GM23338 (cell line): ENCODE measurements around the gene UQCRH. TPM values are rescaled to one million over a fixed set of nuclear protein-coding genes. Genes with fewer than 3 reads are reported as not detected.

Source experiments
- ATAC-seq: fragments of 200-7000 bp; cut with Tn5 transposase; 3 replicates; pipeline ENCODE4 v1.9.1; 2020
- DNase-seq: peaks from one replicate; pipeline ENCODE4 v3.0.0-alpha.2; 2015; ENCODE audit warnings: low spot score
- H2AFZ ChIP-seq: fragments of 200-600 bp; sonication (generic); 2 replicates; pipeline ENCODE4 v1.8.0; 2016; ENCODE audit warnings: antibody characterized with exemption, mild to moderate bottlenecking, moderate library complexity
- H3F3A ChIP-seq: fragments of 200-600 bp; sonication (generic); replicated peaks from 2 replicates; pipeline ENCODE4 v1.8.0; 2017; ENCODE audit warnings: antibody characterized with exemption, mixed run types, low read depth
- H3K27ac ChIP-seq: fragments of 200-600 bp; sonication (generic); 2 replicates; pipeline ENCODE4 v1.6.1; 2016; ENCODE audit warnings: low read depth
- H3K27me3 ChIP-seq: fragments of 200-600 bp; sonication (generic); 2 replicates; pipeline ENCODE4 v1.8.0; 2016; ENCODE audit warnings: mild to moderate bottlenecking, mixed run types, moderate library complexity; ENCODE audit not compliant: insufficient read depth
- H3K36me3 ChIP-seq: fragments of 200-600 bp; sonication (generic); 2 replicates; pipeline ENCODE4 v1.8.0; 2016; ENCODE audit warnings: mild to moderate bottlenecking; ENCODE audit not compliant: insufficient read depth
- H3K4me1 ChIP-seq: fragments of 200-600 bp; sonication (generic); 2 replicates; pipeline ENCODE4 v1.8.0; 2016; ENCODE audit warnings: mild to moderate bottlenecking, moderate library complexity; ENCODE audit not compliant: insufficient read depth
- H3K4me2 ChIP-seq: fragments of 200-600 bp; sonication (generic); 2 replicates; pipeline ENCODE4 v1.7.1; 2017; ENCODE audit warnings: mixed run types
- H3K4me3 ChIP-seq: fragments of 200-600 bp; sonication (generic); 2 replicates; pipeline ENCODE4 v1.6.1; 2016; ENCODE audit warnings: mixed run types
- H3K79me2 ChIP-seq: fragments of 200-600 bp; sonication (generic); replicated peaks from 2 replicates; pipeline ENCODE4 v1.8.0; 2017; ENCODE audit warnings: mild to moderate bottlenecking; ENCODE audit not compliant: insufficient read depth
- H3K9me2 ChIP-seq: fragments of 200-600 bp; sonication (generic); 2 replicates; pipeline ENCODE4 v1.8.0; 2017; ENCODE audit not compliant: insufficient read depth
- H4K20me1 ChIP-seq: fragments of 200-600 bp; sonication (generic); replicated peaks from 2 replicates; pipeline ENCODE4 v1.8.0; 2017; ENCODE audit warnings: mild to moderate bottlenecking; ENCODE audit not compliant: insufficient read depth
- H3K27ac Mint-ChIP-seq: 2 replicates; pipeline ENCODE4 v1.8.0; 2020; ENCODE audit warnings: inconsistent platforms, mild to moderate bottlenecking, moderate library complexity, mixed read lengths
- H3K27me3 Mint-ChIP-seq: 3 replicates; pipeline ENCODE4 v1.8.0; 2022; ENCODE audit warnings: low read depth, mild to moderate bottlenecking, moderate library complexity, mixed read lengths, inconsistent platforms; ENCODE audit not compliant: insufficient read depth, poor library complexity
- H3K36me3 Mint-ChIP-seq: 3 replicates; pipeline ENCODE4 v1.8.0; 2021; ENCODE audit warnings: low read depth, mild to moderate bottlenecking, inconsistent platforms, moderate library complexity, mixed read lengths
- H3K4me1 Mint-ChIP-seq: 3 replicates; pipeline ENCODE4 v1.8.0; 2020; ENCODE audit warnings: mild to moderate bottlenecking, inconsistent platforms, mixed read lengths
- H3K4me3 Mint-ChIP-seq: 3 replicates; pipeline ENCODE4 v1.8.0; 2021; ENCODE audit warnings: moderate library complexity, mild to moderate bottlenecking, inconsistent platforms, mixed read lengths
- H3K9me3 Mint-ChIP-seq: 3 replicates; pipeline ENCODE4 v1.8.0; 2020; ENCODE audit warnings: moderate library complexity, mild to moderate bottlenecking, inconsistent platforms, mixed read lengths
- CTCF ChIP-seq, 2 experiments: fragments of 200-600 bp in 1 of 2; sonication (generic) in 1 of 2; conservative IDR thresholded peaks; 2 replicates each; pipeline versions ENCODE4 v1.5.1 to v1.6.1; 2016 to 2017; ENCODE audit warnings: antibody characterized with exemption in 2 of 2, low read depth in 2 of 2, mild to moderate bottlenecking in 2 of 2, moderate library complexity in 1 of 2
- JUNB ChIP-seq: IDR thresholded peaks from one replicate; pipeline ENCODE4 v1.6.1; 2016; ENCODE audit warnings: antibody characterized with exemption; ENCODE audit not compliant: unreplicated experiment
- NANOG ChIP-seq: IDR thresholded peaks from 2 replicates; pipeline ENCODE4 v1.6.1; 2016; ENCODE audit warnings: antibody characterized with exemption, borderline replicate concordance
- POLR2AphosphoS5 ChIP-seq: IDR thresholded peaks from 2 replicates; pipeline ENCODE4 v1.6.1; 2016; ENCODE audit warnings: antibody characterized with exemption, low read depth
- REST ChIP-seq: IDR thresholded peaks from one replicate; pipeline ENCODE4 v1.6.1; 2018; ENCODE audit warnings: antibody characterized with exemption; ENCODE audit not compliant: unreplicated experiment
- STAT1 ChIP-seq: IDR thresholded peaks from one replicate; pipeline ENCODE4 v1.6.1; 2016; ENCODE audit warnings: antibody characterized with exemption; ENCODE audit not compliant: unreplicated experiment
- ZNF114 ChIP-seq: fragments of 250-450 bp; sonication (Bioruptor Pico); IDR thresholded peaks from 2 replicates; pipeline ENCODE4 v1.5.0; 2020; ENCODE audit warnings: mild to moderate bottlenecking, moderate library complexity
- ZNF331 ChIP-seq: fragments of 250-450 bp; sonication (Bioruptor Pico); IDR thresholded peaks from 2 replicates; pipeline ENCODE4 v1.5.0; 2020; ENCODE audit warnings: low read depth, mild to moderate bottlenecking, moderate library complexity
- polyA plus RNA-seq: library from polyadenylated mRNA; unstranded; fragments of >200 nt; fragmentation: Nextera tagmentation; extraction: Ambion mirVana; gene quantifications from 2 replicates; pipeline ENCODE4 v1.2.1, GENCODE V29; 2016
- total RNA-seq: library from RNA; depleted of rRNA; stranded (reverse); fragments of >200 nt; shearing (Covaris generic); gene quantifications from 2 replicates; pipeline ENCODE4 v1.2.3, GENCODE V29; 2014

The UQCRH gene
- total and polyA plus RNA-seq, 2 experiments from 2014 or later: 579 to 1,330 TPM

- Histone ChIP-seq H2AFZ (no peak overlapping the region), H3K4me2 (peak overlapping the region; percentile 84; the same call in 1 of the 2 replicates), H3K79me2 (peaks cover 20% of the 10 kb centered on the region), H3K4me3 (peak overlapping the region; percentile 81; the same call in 1 of the 2 replicates), H3K27me3 (no peaks in the 10 kb centered on the region), H3F3A (peaks cover 14% of the 10 kb centered on the region), H4K20me1 (no peaks in the 10 kb centered on the region), H3K36me3 (peaks cover 24% of the 10 kb centered on the region; the same call in 1 of the 2 replicates), H3K4me1 (peaks cover 14% of the 10 kb centered on the region), H3K9me2 (no peaks in the 10 kb centered on the region), H3K27ac (peak overlapping the region; percentile 100; the same call in 1 of the 2 replicates)
- peak; percentile 7; the same call in 2 of the 3 replicates for ATAC-seq
- H3K4me3 Mint-ChIP-seq: peak overlapping the region; percentile 92
- peak overlapping the region; percentile 99 for H3K27ac Mint-ChIP-seq
- peak; percentile 51 for DNase-seq
- TF ChIP-seq CTCF (conservative IDR thresholded peaks at IDR 0.05; ENCODE audit: low read depth in 2 of 2) (peak; percentile 30 to 41), POLR2AphosphoS5 (no peak)
- H3K9me3 Mint-ChIP-seq: no peaks in the 10 kb centered on the region
- peaks cover 13% of the 10 kb centered on the region for H3K27me3 Mint-ChIP-seq
- H3K4me1 Mint-ChIP-seq: peaks cover 18% of the 10 kb centered on the region; the same call in 2 of the 3 replicates
- H3K36me3 Mint-ChIP-seq: peaks cover 44% of the 10 kb centered on the region
Observed at GRCh38 chr1:46342084-46342656, 38.7 kb downstream of the UQCRH start.

- Histone ChIP-seq H3K79me2 (peaks cover 20% of the 10 kb centered on the region), H3K36me3 (peaks cover 24% of the 10 kb centered on the region; the same call in 1 of the 2 replicates), H3K9me2 (no peaks in the 10 kb centered on the region), H3K4me3 (no peak overlapping the region), H2AFZ (no peak overlapping the region), H4K20me1 (no peaks in the 10 kb centered on the region), H3K4me1 (peaks cover 14% of the 10 kb centered on the region), H3K4me2 (no peak overlapping the region), H3F3A (peaks cover 14% of the 10 kb centered on the region), H3K27ac (no peak overlapping the region), H3K27me3 (no peaks in the 10 kb centered on the region)
- no peaks in the 10 kb centered on the region for H3K9me3 Mint-ChIP-seq
- peak overlapping the region; percentile 92; the same call in 2 of the 3 replicates for H3K4me3 Mint-ChIP-seq
- ATAC-seq: no peak
- peaks cover 13% of the 10 kb centered on the region for H3K27me3 Mint-ChIP-seq
- H3K27ac Mint-ChIP-seq: peak overlapping the region; percentile 14; the same call in 1 of the 2 replicates
- H3K4me1 Mint-ChIP-seq: peaks cover 18% of the 10 kb centered on the region; the same call in 2 of the 3 replicates
- peaks cover 51% of the 10 kb centered on the region for H3K36me3 Mint-ChIP-seq
- DNase-seq: no peak
- TF ChIP-seq NANOG (no peak), CTCF (conservative IDR thresholded peaks at IDR 0.05; ENCODE audit: low read depth in 2 of 2) (no peak), ZNF114 (CRISPR knock-in tag) (no peak), REST (no peak), ZNF331 (CRISPR knock-in tag) (no peak), STAT1 (no peak), JUNB (no peak)
Observed at GRCh38 chr1:46342677-46343350, 39.3 kb downstream of the UQCRH start.
